Esophagus muscularis mucosa (tissue), 4 donors: Measurements from ENCODE around the gene RNF181. TPM values are rescaled to one million over a fixed set of nuclear protein-coding genes. Genes with fewer than 3 reads are reported as not detected.

ENCODE experiments used
- DNase-seq: peaks from one replicate; pipeline ENCODE4 v3.0.0-alpha.2; 2017; ENCODE audit errors: extremely low spot score
- H3K27ac ChIP-seq, 4 donors: fragments of 200-600 bp; sonication (generic); replicated peaks in 1 of 4; 1 replicate in 3 of 4; 2 replicates in 1 of 4; pipeline ENCODE4 v1.5.1; 2016 to 2019; ENCODE audit warnings: mild to moderate bottlenecking in 1 of 4
- H3K27me3 ChIP-seq, 4 donors: fragments of 200-600 bp; sonication (generic); one replicate each; pipeline versions ENCODE4 v1.5.1 to v1.6.0; 2016 to 2019
- H3K36me3 ChIP-seq, 4 donors: fragments of 200-600 bp; sonication (generic); one replicate each; pipeline ENCODE4 v1.5.1; 2016 to 2019
- H3K4me1 ChIP-seq, 4 donors: fragments of 200-600 bp; sonication (generic); one replicate each; pipeline ENCODE4 v1.5.1; 2016 to 2019
- H3K4me3 ChIP-seq, 4 donors: fragments of 200-600 bp; sonication (generic); 1 replicate in 2 of 4; 2 replicates in 2 of 4; pipeline ENCODE4 v1.5.1; 2016 to 2019; ENCODE audit warnings: mild to moderate bottlenecking in 4 of 4, moderate library complexity in 1 of 4
- H3K9me3 ChIP-seq, 4 donors: fragments of 200-600 bp; sonication (generic); 1 replicate in 3 of 4; 2 replicates in 1 of 4; pipeline ENCODE4 v1.5.1; 2016 to 2019
- EP300 ChIP-seq: sonication (generic); formaldehyde crosslinking; IDR thresholded peaks from one replicate; pipeline ENCODE4 v1.6.1; 2017; ENCODE audit warnings: antibody characterized with exemption
- POLR2A ChIP-seq: fragments of 450-650 bp; IDR thresholded peaks from one replicate; pipeline ENCODE4 v1.6.1; 2017; ENCODE audit warnings: antibody characterized with exemption, moderate library complexity, mild to moderate bottlenecking, low read depth
- POLR2AphosphoS5 ChIP-seq, 2 donors: sonication (generic); formaldehyde crosslinking; IDR thresholded peaks; one replicate each; pipeline ENCODE4 v1.6.1; 2017; ENCODE audit warnings: antibody characterized with exemption in 2 of 2
- WGBS: methylation state at CpG from one replicate; pipeline ENCODE4 v1.1.5; 2018; 5-methylcytosine and 5-hydroxymethylcytosine counted together
- intact Hi-C: fragments of 100-400 bp; cut with DNase I; formaldehyde crosslinking; loops from one replicate; pipeline ENCODE4 v1.15.1; 2023
- total RNA-seq, 4 donors: library from RNA; depleted of rRNA; stranded (reverse); fragments of >200 nt; gene quantifications; one replicate each; pipeline versions ENCODE4 v1.1.0 to v1.2.1, GENCODE V29; 2016
- TF ChIP-seq, protein P1 (sequence below), 3 experiments: fragments of 200-600 bp in 2 of 3; fragments of 450-650 bp in 1 of 3; sonication (generic) in 2 of 3; IDR thresholded peaks; one replicate each; pipeline ENCODE4 v1.5.1; 2017 to 2019; ENCODE audit warnings: antibody characterized with exemption in 3 of 3, mild to moderate bottlenecking in 2 of 3, moderate library complexity in 1 of 3

RNF181 gene
- total RNA-seq, 4 donors from 2014 or later = 133 to 142 (median 138) TPM

DNA sequence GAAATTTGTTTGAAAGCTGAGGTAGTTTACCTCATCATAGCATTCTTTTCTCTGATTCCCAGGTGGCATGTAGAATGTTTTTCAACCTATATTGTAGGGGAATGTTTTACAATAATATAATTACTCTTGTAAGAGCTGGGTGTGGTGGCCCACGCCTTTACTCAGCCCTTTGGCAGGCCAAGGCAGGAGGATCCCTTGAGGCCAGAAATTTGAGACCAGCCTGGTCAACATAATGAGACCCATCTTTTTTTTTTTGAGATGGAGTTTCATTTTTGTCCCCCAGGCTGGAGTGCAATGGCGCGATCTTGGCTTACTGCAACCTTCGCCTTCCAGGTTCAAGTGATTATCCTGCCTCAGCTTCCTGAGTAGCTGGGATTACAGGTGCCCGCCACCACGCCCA, 24.1 kb downstream of the RNF181 start:
- no peaks in the 10 kb centered on the region for H3K9me3 ChIP-seq
- no peak for DNase-seq
- peaks cover 23 to 34% (median 32%) of the 10 kb centered on the region in 4 donors for H3K4me1 ChIP-seq
- H3K4me3 ChIP-seq = no peak overlapping the region
- intact Hi-C loops = no loop called here
- no peaks in the 10 kb centered on the region for H3K27me3 ChIP-seq
- WGBS = 90% methylated on average over 6 of the region's 6 CpGs
- no peak overlapping the region for H3K27ac ChIP-seq
- TF ChIP-seq EP300 (no peak), POLR2AphosphoS5 (IDR thresholded peaks at IDR 0.05) (no peak), POLR2A (no peak)
- TF ChIP-seq, protein P1, sequence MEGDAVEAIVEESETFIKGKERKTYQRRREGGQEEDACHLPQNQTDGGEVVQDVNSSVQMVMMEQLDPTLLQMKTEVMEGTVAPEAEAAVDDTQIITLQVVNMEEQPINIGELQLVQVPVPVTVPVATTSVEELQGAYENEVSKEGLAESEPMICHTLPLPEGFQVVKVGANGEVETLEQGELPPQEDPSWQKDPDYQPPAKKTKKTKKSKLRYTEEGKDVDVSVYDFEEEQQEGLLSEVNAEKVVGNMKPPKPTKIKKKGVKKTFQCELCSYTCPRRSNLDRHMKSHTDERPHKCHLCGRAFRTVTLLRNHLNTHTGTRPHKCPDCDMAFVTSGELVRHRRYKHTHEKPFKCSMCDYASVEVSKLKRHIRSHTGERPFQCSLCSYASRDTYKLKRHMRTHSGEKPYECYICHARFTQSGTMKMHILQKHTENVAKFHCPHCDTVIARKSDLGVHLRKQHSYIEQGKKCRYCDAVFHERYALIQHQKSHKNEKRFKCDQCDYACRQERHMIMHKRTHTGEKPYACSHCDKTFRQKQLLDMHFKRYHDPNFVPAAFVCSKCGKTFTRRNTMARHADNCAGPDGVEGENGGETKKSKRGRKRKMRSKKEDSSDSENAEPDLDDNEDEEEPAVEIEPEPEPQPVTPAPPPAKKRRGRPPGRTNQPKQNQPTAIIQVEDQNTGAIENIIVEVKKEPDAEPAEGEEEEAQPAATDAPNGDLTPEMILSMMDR (IDR thresholded peaks at IDR 0.05) = no peak
- H3K36me3 ChIP-seq = peaks cover 44 to 63% (median 56%) of the 10 kb centered on the region in 4 donors

- TF ChIP-seq POLR2A (no peak), POLR2AphosphoS5 (IDR thresholded peaks at IDR 0.05) (no peak), EP300 (no peak)
- TF ChIP-seq, protein P1 (IDR thresholded peaks at IDR 0.05) = no peak
- no peak for DNase-seq
- intact Hi-C loops = no loop called here
- Histone ChIP-seq H3K27ac (no peak overlapping the region), H3K9me3 (no peaks in the 10 kb centered on the region), H3K27me3 (no peaks in the 10 kb centered on the region), H3K36me3 (peaks cover 61 to 80% (median 73%) of the 10 kb centered on the region in 4 donors), H3K4me3 (no peak overlapping the region), H3K4me1 (peaks cover 24 to 26% (median 26%) of the 10 kb centered on the region in 4 donors)
- 94% methylated on average over 1 of the region's 1 CpG for WGBS
Observed at GRCh38 chr2:85621338-85621737, 25.8 kb downstream of the RNF181 start.

GRCh38 chr2:85623991-85624390, 28.4 kb downstream of the RNF181 start:
- no peak for TF ChIP-seq POLR2A
- TF ChIP-seq, protein P1 (IDR thresholded peaks at IDR 0.05) = no peak
- TF ChIP-seq POLR2AphosphoS5 (IDR thresholded peaks at IDR 0.05) = no peak
- TF ChIP-seq EP300 = no peak
- H3K4me1 ChIP-seq = peaks cover under 1 to 11% (median 2%) of the 10 kb centered on the region in 4 donors
- H3K27me3 ChIP-seq = no peaks in the 10 kb centered on the region
- DNase-seq = no peak
- WGBS = 89% methylated on average over 5 of the region's 5 CpGs
- intact Hi-C loops = no loop called here
- no peak overlapping the region for H3K27ac ChIP-seq
- H3K4me3 ChIP-seq = no peak overlapping the region
- no peaks in the 10 kb centered on the region for H3K9me3 ChIP-seq
- peaks cover 84 to 100% (median 97%) of the 10 kb centered on the region in 4 donors for H3K36me3 ChIP-seq

GRCh38 chr2:85628658-85629057, 33.1 kb downstream of the RNF181 start:
- no peak overlapping the region for H3K27ac ChIP-seq
- 82% methylated on average over 2 of the region's 2 CpGs for WGBS
- H3K4me3 ChIP-seq = no peak overlapping the region
- H3K9me3 ChIP-seq = no peaks in the 10 kb centered on the region
- DNase-seq = no peak
- peaks cover 91 to 100% (median 100%) of the 10 kb centered on the region in 4 donors for H3K36me3 ChIP-seq
- TF ChIP-seq POLR2AphosphoS5 (IDR thresholded peaks at IDR 0.05) = no peak
- no peak for TF ChIP-seq EP300
- TF ChIP-seq, protein P1 (IDR thresholded peaks at IDR 0.05) = no peak
- no peak for TF ChIP-seq POLR2A
- H3K27me3 ChIP-seq = no peaks in the 10 kb centered on the region
- H3K4me1 ChIP-seq = peaks cover 0 to 9% (median 0%) of the 10 kb centered on the region in 4 donors
- intact Hi-C loops = no loop called here

DNA sequence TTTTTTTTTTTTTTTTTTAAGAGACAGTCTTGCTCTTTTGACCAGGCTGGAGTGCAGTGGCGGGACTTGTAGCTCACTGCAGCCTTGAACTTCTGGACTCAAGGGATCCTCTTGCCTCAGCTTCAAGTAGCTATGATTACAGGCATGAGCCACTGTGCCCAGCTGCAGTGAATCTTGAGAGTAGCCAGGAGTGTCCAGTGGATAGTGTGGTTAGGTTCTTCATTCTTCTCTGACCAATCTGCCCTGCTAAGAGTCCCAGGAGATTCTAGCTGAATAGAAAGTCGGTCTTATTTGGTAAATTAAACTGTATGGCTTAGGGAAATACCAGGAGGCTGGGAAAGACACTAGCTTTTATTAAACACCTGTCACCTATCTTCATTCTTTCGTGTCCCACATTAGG, 35.8 kb downstream of the RNF181 start:
- Histone ChIP-seq H3K9me3 (no peaks in the 10 kb centered on the region), H3K36me3 (peaks cover 77 to 100% (median 96%) of the 10 kb centered on the region in 4 donors), H3K27me3 (no peaks in the 10 kb centered on the region), H3K27ac (no peak overlapping the region), H3K4me1 (no peaks in the 10 kb centered on the region), H3K4me3 (no peak overlapping the region)
- 90% methylated on average over 3 of the region's 3 CpGs for WGBS
- TF ChIP-seq, protein P1 (IDR thresholded peaks at IDR 0.05) = no peak
- TF ChIP-seq POLR2AphosphoS5 (IDR thresholded peaks at IDR 0.05) (no peak), EP300 (no peak), POLR2A (no peak)
- intact Hi-C loops = no loop called here
- DNase-seq = no peak
